BE2C (cell line): ENCODE measurements around the gene MTX1.
"Not testable (repeated sequence)": the region's sequence is repeated elsewhere in the genome, so short reads cannot be mapped to it uniquely, and the experiment has no call there.

Experiments used
- DNase-seq: peaks from one replicate; pipeline ENCODE4 v3.0.0-alpha.2; 2020
- H3K27me3 ChIP-seq: fragments of 250-450 bp; sonication (Bioruptor Pico); 2 replicates; pipeline ENCODE4 v1.5.1; 2020; ENCODE audit warnings: mild to moderate bottlenecking
- H3K36me3 ChIP-seq: fragments of 250-450 bp; sonication (Bioruptor Pico); 2 replicates; pipeline ENCODE4 v1.5.1; 2020; ENCODE audit warnings: mild to moderate bottlenecking
- H3K4me1 ChIP-seq: fragments of 250-450 bp; sonication (Bioruptor Pico); 2 replicates; pipeline ENCODE4 v1.5.1; 2020
- H3K4me3 ChIP-seq: 2 replicates; pipeline ENCODE4 v1.5.1; 2011; ENCODE audit warnings: low read depth, low read length
- H3K9me3 ChIP-seq: fragments of 250-450 bp; sonication (Bioruptor Pico); 2 replicates; pipeline ENCODE4 v1.5.1; 2020
- TF ChIP-seq, protein P1 (sequence below): IDR thresholded peaks from 2 replicates; pipeline ENCODE4 v1.5.1; 2012; ENCODE audit warnings: mild to moderate bottlenecking, low read depth, low read length

The MTX1 gene

DNA sequence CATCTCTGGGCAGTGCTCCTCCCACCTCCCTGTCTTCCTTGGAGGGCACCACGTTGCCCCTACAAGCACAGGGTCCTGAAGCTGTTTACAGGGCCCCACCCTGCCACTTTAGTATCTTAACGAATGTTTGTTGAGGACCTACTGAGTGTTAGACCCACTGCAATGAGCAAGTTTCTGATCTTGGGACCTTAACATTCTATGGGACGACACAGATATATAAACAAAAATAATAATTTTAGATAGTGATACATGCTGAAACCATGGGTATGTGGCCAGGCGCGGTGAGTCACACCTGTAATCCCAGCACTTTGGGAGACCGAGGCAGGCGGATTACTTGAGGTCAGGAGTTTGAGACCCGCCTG, 36.6 kb downstream of the MTX1 start:
- Histone ChIP-seq H3K4me1 (peaks cover 11% of the 10 kb centered on the region), H3K27me3 (no peaks in the 10 kb centered on the region), H3K36me3 (no peaks in the 10 kb centered on the region; the same call in 1 of the 2 replicates), H3K9me3 (no peaks in the 10 kb centered on the region), H3K4me3 (peak overlapping the region; percentile 50)
- no peak for DNase-seq
- TF ChIP-seq, protein P1, sequence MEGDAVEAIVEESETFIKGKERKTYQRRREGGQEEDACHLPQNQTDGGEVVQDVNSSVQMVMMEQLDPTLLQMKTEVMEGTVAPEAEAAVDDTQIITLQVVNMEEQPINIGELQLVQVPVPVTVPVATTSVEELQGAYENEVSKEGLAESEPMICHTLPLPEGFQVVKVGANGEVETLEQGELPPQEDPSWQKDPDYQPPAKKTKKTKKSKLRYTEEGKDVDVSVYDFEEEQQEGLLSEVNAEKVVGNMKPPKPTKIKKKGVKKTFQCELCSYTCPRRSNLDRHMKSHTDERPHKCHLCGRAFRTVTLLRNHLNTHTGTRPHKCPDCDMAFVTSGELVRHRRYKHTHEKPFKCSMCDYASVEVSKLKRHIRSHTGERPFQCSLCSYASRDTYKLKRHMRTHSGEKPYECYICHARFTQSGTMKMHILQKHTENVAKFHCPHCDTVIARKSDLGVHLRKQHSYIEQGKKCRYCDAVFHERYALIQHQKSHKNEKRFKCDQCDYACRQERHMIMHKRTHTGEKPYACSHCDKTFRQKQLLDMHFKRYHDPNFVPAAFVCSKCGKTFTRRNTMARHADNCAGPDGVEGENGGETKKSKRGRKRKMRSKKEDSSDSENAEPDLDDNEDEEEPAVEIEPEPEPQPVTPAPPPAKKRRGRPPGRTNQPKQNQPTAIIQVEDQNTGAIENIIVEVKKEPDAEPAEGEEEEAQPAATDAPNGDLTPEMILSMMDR = no peak

DNA sequence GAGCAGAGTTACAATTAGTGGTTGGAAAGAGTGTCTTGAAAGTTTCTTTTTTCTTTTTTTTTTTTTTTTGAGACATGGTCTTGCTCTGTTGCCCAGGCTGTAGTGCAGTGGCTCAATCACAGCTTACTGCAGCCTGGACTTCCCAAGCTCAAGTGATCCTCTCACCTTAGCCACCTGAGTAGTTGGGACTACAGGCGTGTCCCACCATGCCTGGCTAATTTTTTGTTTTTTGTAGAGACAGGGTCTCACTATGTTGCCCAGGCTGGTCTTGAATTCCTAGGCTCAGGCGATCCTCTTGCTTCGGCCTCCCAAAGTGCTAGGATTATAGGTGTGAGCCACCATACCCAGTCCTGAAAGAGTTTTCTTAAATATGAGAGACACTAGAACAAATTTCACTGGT, 38.3 kb downstream of the MTX1 start:
- not testable (repeated sequence) for H3K9me3 ChIP-seq, H3K27me3 ChIP-seq, DNase-seq, H3K36me3 ChIP-seq, H3K4me3 ChIP-seq
- H3K4me1 ChIP-seq = peaks cover 14% of the 10 kb centered on the region

DNA sequence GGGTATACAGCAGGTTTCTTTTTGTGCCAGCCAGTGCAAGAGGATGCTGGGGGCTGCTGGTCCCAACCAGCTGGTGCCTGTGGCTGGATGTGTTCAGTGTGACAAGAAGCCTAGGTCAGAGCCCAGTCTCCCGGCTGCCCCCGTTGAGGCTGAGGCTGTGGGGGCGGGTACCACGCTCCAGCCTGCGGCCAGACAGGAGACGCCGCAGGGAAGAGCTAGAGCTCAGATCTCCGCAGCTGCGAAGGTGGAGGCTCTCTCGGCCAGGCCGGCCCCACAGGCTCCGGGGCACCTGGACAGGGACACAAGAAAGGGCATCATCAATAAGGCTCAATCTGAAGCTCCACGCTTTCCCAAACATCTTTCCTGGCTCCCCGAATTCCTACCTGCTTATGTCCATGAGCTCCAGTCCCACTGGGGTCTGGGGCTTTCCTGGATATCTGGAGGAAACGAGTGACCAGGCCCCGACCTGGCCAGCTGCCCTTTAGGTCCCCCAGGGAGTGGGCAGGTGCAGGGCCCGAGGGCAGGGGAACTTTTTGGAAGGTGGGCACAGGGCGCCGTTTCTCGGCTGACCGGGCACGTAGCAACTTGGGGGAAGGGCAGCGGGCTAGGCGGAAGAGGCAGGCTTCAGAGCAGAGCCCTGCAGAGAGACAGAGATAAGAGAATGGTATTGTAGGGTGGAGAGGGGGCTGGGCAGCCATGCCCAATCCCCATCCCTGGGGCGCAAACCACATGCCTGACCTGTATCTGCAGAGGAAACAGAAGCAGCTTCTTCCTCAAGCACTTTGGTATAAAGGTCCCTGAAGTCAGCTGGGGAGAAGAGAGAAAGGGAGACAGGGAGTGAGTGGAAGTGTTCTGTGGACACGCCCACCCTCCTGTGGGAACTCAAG, 39.4 kb downstream of the MTX1 start:
- no peaks in the 10 kb centered on the region for H3K27me3 ChIP-seq
- H3K4me3 ChIP-seq = peak overlapping the region; percentile 33
- no peaks in the 10 kb centered on the region; the same call in none of the 2 replicates for H3K36me3 ChIP-seq
- H3K9me3 ChIP-seq = no peaks in the 10 kb centered on the region
- TF ChIP-seq, protein P1 = no peak
- H3K4me1 ChIP-seq = peaks cover 14% of the 10 kb centered on the region
- peak; percentile 59 for DNase-seq

DNA sequence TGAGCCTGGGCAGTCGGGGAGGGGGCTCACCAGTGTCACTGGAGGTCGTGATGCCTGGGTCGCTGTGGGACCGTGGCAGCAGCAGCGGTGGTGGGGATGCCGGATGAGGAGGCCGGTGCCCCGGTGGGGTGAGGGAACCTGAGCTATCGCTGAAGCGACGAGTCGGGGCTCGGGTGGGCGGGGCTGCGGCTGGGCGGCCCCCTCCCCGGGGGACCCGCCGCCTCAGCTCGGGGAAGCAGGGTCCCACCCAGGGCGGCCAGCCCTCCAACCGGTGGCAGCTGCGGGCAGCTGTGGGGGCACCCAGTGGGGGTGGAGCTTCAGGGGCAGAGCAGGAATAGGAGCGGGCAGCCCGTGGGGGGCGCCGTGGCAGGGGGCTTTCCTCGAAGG, 41.7 kb downstream of the MTX1 start:
- DNase-seq = no peak
- H3K4me1 ChIP-seq = peaks cover 14% of the 10 kb centered on the region
- no peaks in the 10 kb centered on the region for H3K9me3 ChIP-seq
- peak overlapping the region; percentile 60 for H3K4me3 ChIP-seq
- TF ChIP-seq, protein P1 = no peak
- no peaks in the 10 kb centered on the region; the same call in none of the 2 replicates for H3K36me3 ChIP-seq
- H3K27me3 ChIP-seq = no peaks in the 10 kb centered on the region

DNA sequence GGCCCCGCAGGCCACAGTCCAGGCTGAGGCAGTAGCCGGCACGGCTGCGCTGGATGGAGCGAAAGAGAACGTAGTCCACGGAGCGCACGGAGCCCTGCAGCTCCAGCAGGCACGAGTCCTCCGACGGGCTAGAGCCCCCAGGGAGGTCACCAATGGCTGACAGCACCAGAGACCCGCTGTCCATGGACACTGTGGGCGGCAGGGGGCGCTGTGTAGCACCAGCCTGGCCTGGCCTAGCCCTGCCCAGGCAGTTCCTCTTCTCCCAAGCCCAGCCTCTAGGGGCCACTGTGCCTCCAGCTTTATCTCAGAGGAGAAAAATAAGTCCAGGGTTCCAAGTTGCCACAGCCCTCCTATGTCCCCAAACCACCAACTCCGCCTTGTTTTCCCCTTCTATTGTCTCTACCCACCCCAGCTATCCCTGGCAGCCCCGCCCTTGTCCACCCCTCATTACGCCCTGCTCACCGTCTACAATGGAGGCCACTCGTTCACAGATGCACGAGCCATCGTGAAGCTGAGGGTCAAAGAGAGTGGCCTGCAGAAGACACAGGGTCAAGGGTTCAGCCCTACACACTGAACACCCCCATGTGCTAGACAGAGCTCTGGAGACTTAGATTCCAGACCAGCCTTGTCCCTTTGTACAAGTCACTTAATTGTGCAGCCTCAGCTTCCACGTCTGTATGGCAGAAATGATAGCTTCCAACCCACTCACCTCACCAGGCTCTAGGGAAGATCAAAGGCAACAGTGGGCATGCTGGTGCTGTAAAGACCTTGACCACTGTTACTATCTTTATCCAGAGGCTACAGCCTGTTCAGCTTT, 42.3 kb downstream of the MTX1 start:
- Histone ChIP-seq H3K4me3 (peak overlapping the region; percentile 60), H3K27me3 (no peaks in the 10 kb centered on the region), H3K9me3 (no peaks in the 10 kb centered on the region), H3K36me3 (no peaks in the 10 kb centered on the region; the same call in none of the 2 replicates), H3K4me1 (peaks cover 14% of the 10 kb centered on the region)
- TF ChIP-seq, protein P1 = peak; percentile 100
- DNase-seq = peak; percentile 98

DNA sequence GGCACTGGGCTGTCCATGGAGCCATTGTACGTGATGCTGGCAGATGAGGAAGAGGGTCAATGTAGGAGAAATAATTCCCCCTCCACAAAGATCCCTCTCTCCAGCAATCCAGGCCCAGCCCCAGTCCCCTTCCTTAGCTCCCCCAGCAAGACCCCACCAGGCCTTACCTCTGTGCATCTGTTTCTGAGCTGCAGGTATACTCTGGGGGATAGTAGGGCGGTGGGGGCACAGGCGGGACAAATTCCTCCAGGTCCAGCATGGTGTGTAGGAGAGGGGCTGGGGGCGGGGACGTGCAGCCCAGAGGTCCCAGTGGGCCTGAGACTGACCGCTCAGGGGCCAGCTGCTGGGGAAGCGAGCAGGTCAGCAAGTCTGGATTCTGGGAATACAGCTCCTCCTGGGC, 43.1 kb downstream of the MTX1 start:
- H3K27me3 ChIP-seq = no peaks in the 10 kb centered on the region
- DNase-seq = no peak
- H3K4me1 ChIP-seq = peaks cover 14% of the 10 kb centered on the region
- no peaks in the 10 kb centered on the region; the same call in none of the 2 replicates for H3K36me3 ChIP-seq
- H3K9me3 ChIP-seq = no peaks in the 10 kb centered on the region
- H3K4me3 ChIP-seq = no peak overlapping the region
- TF ChIP-seq, protein P1 = no peak
